GM18517 (cell line): Measurements from ENCODE around the gene PRR12.

Experiments used
- ATAC-seq: cut with Tn5 transposase; IDR thresholded peaks from one replicate; pipeline ENCODE4 v1.9.1; 2021; ENCODE audit warnings: mild to moderate bottlenecking, moderate library complexity; ENCODE audit not compliant: unreplicated experiment

Gene PRR12

DNA sequence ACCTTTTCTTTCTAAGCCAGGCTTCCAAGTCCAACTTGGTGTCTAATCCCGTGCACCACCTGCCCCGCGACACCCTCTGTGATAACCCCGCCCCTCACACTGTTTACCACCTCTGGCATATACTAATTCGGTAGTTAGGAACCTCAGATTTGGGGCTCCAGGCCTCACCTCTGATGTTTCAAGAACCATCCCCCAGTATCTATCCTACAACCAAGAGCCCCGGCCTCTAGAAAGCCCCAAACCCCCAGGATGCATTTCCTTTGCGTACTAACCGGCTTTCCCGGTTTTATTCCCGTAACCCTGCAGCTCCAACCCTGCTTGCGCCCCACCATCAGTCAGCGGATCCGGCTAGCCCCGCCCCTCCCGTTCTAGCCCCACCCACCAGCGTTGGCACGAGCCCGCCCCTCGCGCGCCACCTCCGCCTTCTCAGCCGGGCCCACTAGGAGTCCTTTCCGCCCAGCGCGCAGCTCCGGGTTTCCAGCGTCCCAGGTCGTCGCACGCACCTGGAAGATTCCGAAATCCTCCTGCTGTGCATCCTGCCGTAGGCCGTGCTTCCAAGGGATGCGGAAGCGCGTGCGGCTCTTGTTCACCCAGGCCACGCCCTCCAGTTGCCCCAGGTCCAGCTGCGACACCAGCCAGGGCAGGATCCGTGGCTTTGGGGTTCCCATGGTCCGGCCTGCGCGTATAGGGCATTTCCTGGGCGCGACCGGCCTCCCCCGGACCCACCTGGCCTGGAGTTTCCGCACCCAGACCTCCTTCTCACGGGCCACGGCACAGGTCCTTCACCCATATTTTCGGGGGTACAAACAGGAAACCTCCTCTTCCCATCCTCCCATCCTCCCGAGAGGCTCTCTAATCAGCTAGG is 73.4 kb downstream of the PRR12 start:
- ATAC-seq: no peak

DNA sequence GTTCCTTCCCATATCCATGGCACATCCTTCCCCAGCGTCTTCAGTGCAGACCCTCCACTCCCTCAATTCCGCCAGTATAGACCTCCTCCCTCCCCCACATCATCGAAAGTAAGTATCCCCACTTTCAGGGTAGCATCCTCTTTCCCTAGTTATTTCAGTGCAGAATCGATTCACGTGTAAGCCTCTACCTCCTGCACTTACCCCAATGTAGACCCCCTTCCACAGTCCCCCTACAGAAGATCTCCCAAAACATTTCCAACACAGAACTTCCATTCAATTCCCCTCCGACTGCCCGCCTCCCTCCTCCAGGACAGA is 74.0 kb downstream of the PRR12 start:
- ATAC-seq: no peak

DNA sequence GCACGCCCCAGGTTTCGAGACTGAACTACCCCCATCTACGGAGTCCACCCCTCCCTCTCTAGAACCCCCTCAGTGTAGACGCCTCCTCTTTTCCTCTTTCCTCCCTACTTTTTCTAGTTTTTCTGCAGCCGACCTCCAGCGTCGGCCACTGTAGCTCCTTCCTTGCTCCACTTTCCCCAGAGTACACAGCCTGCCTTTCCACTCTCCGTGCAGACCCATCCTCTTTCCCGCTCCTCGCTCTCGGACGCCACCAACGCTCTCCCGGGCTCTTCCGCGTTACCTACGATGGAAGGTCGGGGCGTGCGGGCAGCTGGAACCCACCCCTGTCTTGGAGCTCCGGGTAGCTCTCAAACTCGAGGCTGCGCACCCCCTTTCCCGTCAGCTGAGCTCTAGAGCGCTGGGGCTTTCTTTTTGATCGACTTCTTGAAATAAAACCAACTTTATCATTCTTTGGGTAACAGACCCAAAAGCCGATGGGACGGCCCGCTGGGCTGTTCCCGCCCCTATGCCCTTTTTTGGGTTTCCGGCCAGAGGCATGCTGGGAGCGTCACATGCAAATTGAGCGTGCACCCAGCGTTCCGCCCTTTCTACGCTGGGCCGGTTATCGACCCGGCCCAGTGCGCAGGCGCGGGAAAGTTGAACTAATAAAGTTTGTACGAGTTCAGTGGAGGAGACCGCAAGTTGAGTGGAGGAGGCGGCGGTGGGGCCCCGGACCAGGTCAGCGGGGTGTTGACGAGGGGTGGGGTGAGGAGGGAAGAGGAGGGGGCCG is 74.6 kb downstream of the PRR12 start, which contains the start of the genes BCL2L12 and IRF3:
BCL2L12 (plus strand) TSS at position 583 of the 769 bp plus-strand sequence. CDS start 760 bp downstream, outside the sequence.
IRF3 (minus strand) TSS at position 507 of the 769 bp plus-strand sequence. CDS start 1,019 bp downstream, outside the sequence.
- ATAC-seq: peak; percentile 72

DNA sequence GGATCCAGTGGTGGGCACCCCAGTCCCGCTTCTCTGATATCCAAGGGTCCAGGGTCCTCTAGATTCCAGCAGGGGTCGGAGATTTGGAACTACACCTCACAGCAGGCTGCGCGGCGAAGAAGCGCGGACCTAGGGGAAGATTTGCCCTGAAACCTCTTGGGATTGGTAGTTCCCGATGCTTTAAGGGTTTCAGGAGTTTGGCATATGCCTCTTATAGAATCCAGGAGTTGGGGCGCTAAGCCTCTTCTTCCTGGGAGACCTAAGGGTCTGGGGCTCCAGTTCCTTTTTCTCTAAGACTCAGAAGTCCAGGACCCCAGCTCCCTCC is 75.1 kb downstream of the PRR12 start:
- no peak for ATAC-seq

DNA sequence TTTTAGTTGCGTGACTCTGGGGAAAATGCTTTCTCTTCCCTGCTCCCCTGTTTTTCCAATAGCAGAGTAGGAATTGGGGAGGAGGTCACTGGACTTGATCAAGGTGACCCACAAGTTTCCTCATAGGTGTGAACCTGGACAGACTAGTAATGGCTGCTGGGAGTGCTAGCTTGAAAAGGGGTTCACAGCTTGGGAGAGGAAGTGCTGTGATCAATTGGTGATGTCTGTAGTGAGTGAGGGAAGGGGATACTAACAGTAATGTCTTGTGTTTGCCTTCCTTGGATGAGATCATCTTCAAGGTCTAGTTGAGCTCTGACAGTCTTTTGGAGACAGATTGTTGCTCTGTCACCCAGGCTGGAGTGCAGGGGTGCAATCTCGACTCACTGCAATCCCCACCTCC is 76.5 kb downstream of the PRR12 start:
- ATAC-seq: no peak

DNA sequence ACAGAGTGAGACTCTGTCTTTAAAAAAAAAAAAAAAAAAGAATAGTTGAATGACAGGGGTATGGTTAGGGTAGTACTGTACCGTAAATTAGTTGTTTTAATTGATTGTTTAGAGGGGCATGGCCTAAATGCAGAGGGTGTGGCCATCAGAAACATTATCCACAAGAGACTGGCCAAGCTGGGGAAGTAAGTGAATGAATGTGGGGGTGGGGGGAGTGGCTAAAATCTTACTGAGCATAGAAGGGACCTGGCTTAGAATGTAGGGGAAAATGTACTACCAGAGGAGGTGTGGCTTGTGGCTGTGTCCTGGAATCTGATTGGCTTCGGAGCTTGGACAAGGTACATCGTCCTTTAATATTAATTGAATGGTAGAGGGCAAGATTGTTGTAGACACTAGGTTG is 78.5 kb downstream of the PRR12 start:
- no peak for ATAC-seq

DNA sequence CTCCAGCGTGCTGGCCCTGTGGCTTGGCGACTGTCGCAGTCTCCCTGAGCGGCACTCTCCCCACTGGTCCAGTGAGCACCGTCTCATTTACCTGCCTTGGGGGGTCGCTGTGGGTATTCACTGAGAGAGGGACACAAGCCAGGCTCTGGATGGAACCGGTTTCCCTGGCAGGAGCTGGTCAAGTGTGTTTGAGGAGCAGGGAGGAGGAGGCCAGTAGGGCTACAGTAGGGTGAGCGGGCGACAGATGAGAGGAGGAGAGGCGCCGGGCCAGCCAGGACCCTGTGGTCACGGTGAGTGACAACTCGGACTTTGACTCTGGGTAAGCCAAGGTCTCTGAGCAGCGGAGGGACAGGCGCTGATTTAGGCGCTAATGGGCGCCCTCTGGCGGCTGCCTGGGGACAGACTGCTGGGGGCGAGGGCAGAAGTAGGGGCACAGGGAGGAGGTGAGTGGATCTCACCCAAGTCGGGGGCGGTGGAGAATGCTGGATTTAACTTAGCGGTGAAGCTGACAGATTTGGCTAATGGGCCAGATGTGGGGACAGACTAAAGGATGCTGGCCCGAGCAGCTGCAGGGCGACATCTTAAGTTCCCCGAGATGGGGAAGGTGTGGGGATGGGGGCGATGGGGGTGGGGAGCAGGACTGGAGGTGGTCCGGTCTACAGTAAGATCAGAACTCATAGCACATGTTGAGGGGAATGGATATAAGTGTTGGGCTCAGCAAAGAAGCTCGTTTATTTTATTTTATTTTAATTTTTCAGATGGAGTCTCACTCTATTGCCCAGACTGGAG is 81.3 kb downstream of the PRR12 start:
- ATAC-seq: no peak
